ENCODE measurements around the gene DNAH17.

- TF ChIP-seq EZH2 (IDR thresholded peaks at IDR 0.05; ENCODE audit: insufficient read depth, poor library complexity, severe bottlenecking) (no peak), EZH2phosphoT487 (IDR thresholded peaks at IDR 0.05; ENCODE audit: insufficient read depth, low read depth) (no peak)
Measured at GRCh38 chr17:78399693-78400144, 177.5 kb downstream of the DNAH17 start.
